BJ (cell line): Measurements from ENCODE around the gene STXBP5L. TPM values are rescaled to one million over a fixed set of nuclear protein-coding genes. Genes with fewer than 3 reads are reported as not detected.
"Not testable (repeated sequence)": the region's sequence is repeated elsewhere in the genome, so short reads cannot be mapped to it uniquely, and the experiment has no call there.

ENCODE experiments used
- CTCF ChIA-PET: fragments of 350-600 bp; formaldehyde crosslinking; extraction: SDS; loops from one replicate; lab custom pipeline; 2021; ENCODE audit warnings: antibody characterized with exemption, inconsistent platforms; lab: Yijun Ruan, JAX
- POLR2A ChIA-PET: fragments of 300-600 bp; sonication (Branson Sonifier 250); formaldehyde crosslinking; extraction: SDS; loops from one replicate; lab custom pipeline; 2021; ENCODE audit warnings: antibody characterized with exemption; lab: Charles Lee
- DNase-seq: peaks from one replicate; pipeline ENCODE4 v3.0.0-alpha.2; 2011; ENCODE audit warnings: low read depth
- H3K27me3 ChIP-seq: 2 replicates; pipeline ENCODE4 v1.6.0; 2011; ENCODE audit warnings: low read length; ENCODE audit not compliant: control insufficient read depth, insufficient read depth
- H3K36me3 ChIP-seq: 2 replicates; pipeline ENCODE4 v1.5.1; 2011; ENCODE audit warnings: low read length; ENCODE audit not compliant: control insufficient read depth, insufficient read depth
- H3K4me3 ChIP-seq: 2 replicates; pipeline ENCODE4 v1.5.1; 2011; ENCODE audit warnings: low read depth, mild to moderate bottlenecking, control low read depth, low read length
- CTCF ChIP-seq: IDR thresholded peaks from 2 replicates; pipeline ENCODE4 v1.5.1; 2011; ENCODE audit warnings: low read depth, mild to moderate bottlenecking, control low read depth, inconsistent platforms, low read length, moderate library complexity; ENCODE audit not compliant: insufficient read depth
- polyA plus RNA-seq: library from polyadenylated mRNA; depleted of rRNA; stranded (reverse); fragments of >200 nt; gene quantifications from 2 replicates; pipeline ENCODE4 v1.2.3, GENCODE V29; 2011

The STXBP5L gene
- polyA plus RNA-seq, 1 experiment = not detected

GRCh38 chr3:121228971-121229370 lies 321.0 kb downstream of the STXBP5L start:
- DNase-seq = no peak
- TF ChIP-seq CTCF = no peak
- POLR2A ChIA-PET = no interaction called here
- no peaks in the 10 kb centered on the region for H3K36me3 ChIP-seq
- H3K4me3 ChIP-seq = no peak overlapping the region
- H3K27me3 ChIP-seq = no peaks in the 10 kb centered on the region
- CTCF ChIA-PET = no interaction called here

DNA sequence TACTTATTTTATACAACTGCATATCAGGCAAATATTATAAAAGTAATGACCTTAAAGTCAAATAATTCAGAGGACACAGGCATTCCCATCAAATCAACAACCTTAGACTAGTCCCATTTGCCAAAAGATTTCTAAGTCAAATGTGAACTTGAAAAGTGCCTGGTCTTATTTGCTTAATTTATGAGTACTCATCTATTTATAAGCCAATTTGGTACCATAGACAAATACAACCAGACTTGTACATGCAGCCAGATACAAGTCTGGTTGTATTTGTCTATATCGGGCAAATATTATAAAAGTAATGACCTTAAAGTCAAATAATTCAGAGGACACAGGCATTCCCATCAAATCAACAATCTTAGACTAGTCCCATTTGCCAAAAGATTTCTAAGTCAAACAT lies 322.2 kb downstream of the STXBP5L start:
- H3K36me3 ChIP-seq, H3K27me3 ChIP-seq, DNase-seq, CTCF ChIA-PET, POLR2A ChIA-PET, H3K4me3 ChIP-seq: not testable (repeated sequence)

- H3K27me3 ChIP-seq = no peaks in the 10 kb centered on the region
- TF ChIP-seq CTCF = no peak
- ChIA-PET CTCF (no interaction called here), POLR2A (no interaction called here)
- H3K4me3 ChIP-seq = no peak overlapping the region
- no peak for DNase-seq
- H3K36me3 ChIP-seq = no peaks in the 10 kb centered on the region
Observed at GRCh38 chr3:121231872-121232271, 323.9 kb downstream of the STXBP5L start.

GRCh38 chr3:121232309-121233225 lies 324.6 kb downstream of the STXBP5L start:
- DNase-seq = no peak

GRCh38 chr3:121243208-121243607 lies 335.2 kb downstream of the STXBP5L start:
- no peak for DNase-seq
- ChIA-PET POLR2A (no interaction called here), CTCF (no interaction called here)
- no peak for TF ChIP-seq CTCF
- Histone ChIP-seq H3K4me3 (no peak overlapping the region), H3K27me3 (no peaks in the 10 kb centered on the region), H3K36me3 (no peaks in the 10 kb centered on the region)

More at GRCh38 chr3:121232309-121233225, 324.6 kb downstream of the STXBP5L start:
- no peaks in the 10 kb centered on the region for H3K27me3 ChIP-seq
- no peak for TF ChIP-seq CTCF
- POLR2A ChIA-PET = no interaction called here
- CTCF ChIA-PET = no interaction called here
- H3K4me3 ChIP-seq = no peak overlapping the region
- H3K36me3 ChIP-seq = no peaks in the 10 kb centered on the region

- ChIA-PET POLR2A (no interaction called here), CTCF (no interaction called here)
- no peak for DNase-seq
- H3K27me3 ChIP-seq = no peaks in the 10 kb centered on the region
- no peak for TF ChIP-seq CTCF
- H3K4me3 ChIP-seq = no peak overlapping the region
- H3K36me3 ChIP-seq = no peaks in the 10 kb centered on the region
Observed at GRCh38 chr3:121252676-121253075, 344.7 kb downstream of the STXBP5L start.
